ENCODE results near the gene PRKG1.

GRCh38 chr10:51092402-51092801, 18.1 kb downstream of the PRKG1 start:
- TF ChIP-seq CTCF (IDR thresholded peaks at IDR 0.05) (no peak), POLR2A (IDR thresholded peaks at IDR 0.05; ENCODE audit: low read depth) (no peak), EP300 (IDR thresholded peaks at IDR 0.05) (no peak)

Data from esophagus muscularis mucosa (tissue), 4 donors.